Lung (tissue), 12 donors: ENCODE results near the gene MTSS2. TPM values are rescaled to one million over a fixed set of nuclear protein-coding genes. Genes with fewer than 3 reads are reported as not detected.

Experiments
- ATAC-seq: fragments of 200-7000 bp; cut with Tn5 transposase; one replicate; pipeline ENCODE4 v1.9.1; 2020; ENCODE audit warnings: moderate number of reproducible peaks; ENCODE audit not compliant: insufficient read depth, low FRiP score
- DNase-seq, 3 donors: peaks; one replicate each; pipeline ENCODE4 v3.0.0-alpha.2; 2013 to 2017
- H3K27ac ChIP-seq, 2 donors: one replicate each; pipeline ENCODE4 v1.5.1; 2013; ENCODE audit warnings: mild to moderate bottlenecking in 2 of 2, moderate library complexity in 2 of 2, control low read depth in 1 of 2, inconsistent platforms in 1 of 2, low read depth in 1 of 2, low read length in 1 of 2
- H3K27me3 ChIP-seq, 3 donors: one replicate each; pipeline ENCODE4 v1.5.1; 2013; ENCODE audit warnings: low read length in 2 of 3; ENCODE audit not compliant: control insufficient read depth in 3 of 3, insufficient read depth in 3 of 3
- H3K36me3 ChIP-seq, 4 donors: one replicate each; pipeline ENCODE4 v1.5.1; 2013; ENCODE audit warnings: low read length in 4 of 4, mild to moderate bottlenecking in 1 of 4, moderate library complexity in 1 of 4; ENCODE audit not compliant: control insufficient read depth in 4 of 4, insufficient read depth in 4 of 4
- H3K4me1 ChIP-seq, 5 donors: one replicate each; pipeline ENCODE4 v1.5.1; 2013; ENCODE audit warnings: low read length in 5 of 5, mild to moderate bottlenecking in 2 of 5, moderate library complexity in 1 of 5; ENCODE audit not compliant: control insufficient read depth in 5 of 5, insufficient read depth in 5 of 5
- H3K4me3 ChIP-seq: one replicate; pipeline ENCODE4 v1.5.1; 2013; ENCODE audit warnings: mild to moderate bottlenecking, control low read depth, moderate library complexity
- H3K9ac ChIP-seq, 2 donors: one replicate each; pipeline ENCODE4 v1.5.1; 2013; ENCODE audit warnings: low read length in 2 of 2, control low read depth in 1 of 2; ENCODE audit not compliant: insufficient read depth in 1 of 2
- H3K9me3 ChIP-seq, 4 donors: one replicate each; pipeline ENCODE4 v1.5.1; 2013; ENCODE audit warnings: low read length in 3 of 4, mild to moderate bottlenecking in 1 of 4, moderate library complexity in 1 of 4; ENCODE audit not compliant: control insufficient read depth in 4 of 4, insufficient read depth in 3 of 4
- WGBS, 2 donors: extraction: QIAGEN DNeasy Blood & Tissue Kit; methylation state at CpG; one replicate each; pipeline ENCODE4 v1.1.7; 2013; 5-methylcytosine and 5-hydroxymethylcytosine counted together
- polyA plus RNA-seq, 2 donors: library from polyadenylated mRNA; stranded (reverse); fragments of 200-250 nt; gene quantifications; one replicate each; pipeline ENCODE4 v1.2.1, GENCODE V29; 2013
- total RNA-seq, 2 donors: library from RNA; depleted of rRNA in 1 of 2; stranded (reverse); fragments of >200 nt in 1 of 2; gene quantifications; one replicate each; pipeline ENCODE4 v1.2.1, GENCODE V29; 2014 to 2021
- TF ChIP-seq, protein P1 (sequence below): IDR thresholded peaks from 2 replicates; pipeline ENCODE4 v1.5.1; 2012; ENCODE audit warnings: mild to moderate bottlenecking; ENCODE audit errors: control extremely low read depth, extremely low read depth
- donor health status: control.
- donor health status: control.
- donor health status: Bipolar disorder and iron deficiency.
- donor health status: healthy.
- donor health status: DM: yes; HTN: yes; CAD: no.

MTSS2 gene
- total and polyA plus RNA-seq, 4 donors = 40.6 to 91.3 (median 73.3) TPM

GRCh38 chr16:70703041-70703834 is 17.4 kb upstream of the MTSS2 start:
- ATAC-seq (no peak), DNase-seq (peak; percentile 78 to 85 (median 82))
- no peaks in the 10 kb centered on the region for H3K9me3 ChIP-seq
- H3K27me3 ChIP-seq = no peaks in the 10 kb centered on the region
- no peaks in the 10 kb centered on the region for H3K36me3 ChIP-seq
- H3K4me1 ChIP-seq = peaks cover 0 to 53% (median 24%) of the 10 kb centered on the region in 5 donors
- H3K9ac ChIP-seq = no peak overlapping the region
- TF ChIP-seq, protein P1, sequence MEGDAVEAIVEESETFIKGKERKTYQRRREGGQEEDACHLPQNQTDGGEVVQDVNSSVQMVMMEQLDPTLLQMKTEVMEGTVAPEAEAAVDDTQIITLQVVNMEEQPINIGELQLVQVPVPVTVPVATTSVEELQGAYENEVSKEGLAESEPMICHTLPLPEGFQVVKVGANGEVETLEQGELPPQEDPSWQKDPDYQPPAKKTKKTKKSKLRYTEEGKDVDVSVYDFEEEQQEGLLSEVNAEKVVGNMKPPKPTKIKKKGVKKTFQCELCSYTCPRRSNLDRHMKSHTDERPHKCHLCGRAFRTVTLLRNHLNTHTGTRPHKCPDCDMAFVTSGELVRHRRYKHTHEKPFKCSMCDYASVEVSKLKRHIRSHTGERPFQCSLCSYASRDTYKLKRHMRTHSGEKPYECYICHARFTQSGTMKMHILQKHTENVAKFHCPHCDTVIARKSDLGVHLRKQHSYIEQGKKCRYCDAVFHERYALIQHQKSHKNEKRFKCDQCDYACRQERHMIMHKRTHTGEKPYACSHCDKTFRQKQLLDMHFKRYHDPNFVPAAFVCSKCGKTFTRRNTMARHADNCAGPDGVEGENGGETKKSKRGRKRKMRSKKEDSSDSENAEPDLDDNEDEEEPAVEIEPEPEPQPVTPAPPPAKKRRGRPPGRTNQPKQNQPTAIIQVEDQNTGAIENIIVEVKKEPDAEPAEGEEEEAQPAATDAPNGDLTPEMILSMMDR = no peak
- no peak overlapping the region for H3K4me3 ChIP-seq
- 71 to 73% methylated on average over 16 of the region's 16 CpGs for WGBS, 2 donors
- peak overlapping the region; percentile 57 for H3K27ac ChIP-seq

DNA sequence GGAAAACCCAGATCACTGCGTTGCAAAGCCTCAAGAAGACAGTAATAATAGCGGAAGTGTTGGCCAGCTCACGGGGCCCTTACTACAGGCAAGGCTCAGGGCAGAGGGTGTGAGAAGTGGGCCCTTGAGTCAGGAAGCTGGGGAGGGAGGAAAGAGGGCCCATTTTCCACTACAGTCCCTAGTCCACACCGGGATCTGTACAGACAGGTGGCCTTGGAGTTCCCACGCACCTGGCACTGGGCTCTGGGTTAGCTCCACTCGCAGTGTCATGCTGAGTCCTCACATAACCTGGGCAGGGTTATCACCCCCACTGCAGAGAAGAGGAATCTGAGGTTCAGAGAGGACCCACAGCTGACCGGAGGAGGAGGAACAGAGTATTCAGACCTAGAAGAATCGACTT is 16.8 kb upstream of the MTSS2 start:
- Histone ChIP-seq H3K27ac (peak overlapping the region; percentile 49 to 57), H3K9ac (no peak overlapping the region), H3K4me1 (peaks cover 0 to 59% (median 25%) of the 10 kb centered on the region in 5 donors), H3K9me3 (no peaks in the 10 kb centered on the region), H3K36me3 (no peaks in the 10 kb centered on the region), H3K4me3 (no peak overlapping the region), H3K27me3 (no peaks in the 10 kb centered on the region)
- TF ChIP-seq, protein P1 = no peak
- DNase-seq (no peak), ATAC-seq (no peak)
- 64 to 70% methylated on average over 8 of the region's 8 CpGs for WGBS, 2 donors

GRCh38 chr16:70701998-70702397 is 16.1 kb upstream of the MTSS2 start:
- no peak overlapping the region for H3K27ac ChIP-seq
- WGBS, 2 donors = 85 to 94% methylated on average over 8 of the region's 8 CpGs
- H3K9ac ChIP-seq = no peak overlapping the region
- no peak for ATAC-seq
- no peak overlapping the region for H3K4me3 ChIP-seq
- TF ChIP-seq, protein P1 = no peak
- peaks cover under 1 to 60% (median 25%) of the 10 kb centered on the region in 5 donors for H3K4me1 ChIP-seq
- no peaks in the 10 kb centered on the region for H3K9me3 ChIP-seq
- H3K27me3 ChIP-seq = no peaks in the 10 kb centered on the region
- no peaks in the 10 kb centered on the region for H3K36me3 ChIP-seq
- no peak for DNase-seq

DNA sequence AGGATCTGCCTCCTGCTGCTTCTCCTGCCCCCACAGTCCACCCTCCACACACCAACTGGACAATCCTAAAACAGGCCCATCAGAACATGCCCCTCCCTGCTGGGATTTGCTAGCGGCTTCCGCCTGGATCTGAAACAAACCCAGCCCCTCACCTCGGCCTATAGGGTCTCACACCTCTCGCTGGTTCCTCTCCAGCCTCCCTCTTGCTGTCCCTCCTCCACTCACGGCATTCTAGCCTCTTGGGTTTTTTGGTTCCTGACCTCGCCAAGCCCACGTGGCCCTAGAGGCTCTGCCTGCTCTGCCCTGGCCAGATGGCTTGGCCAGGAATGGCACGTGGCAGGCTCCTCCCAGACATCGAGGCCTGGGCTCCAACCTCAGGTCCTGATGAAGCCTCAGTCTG is 15.7 kb upstream of the MTSS2 start:
- peak overlapping the region in 1 of 2 donors; percentile 34 for H3K27ac ChIP-seq
- no peaks in the 10 kb centered on the region for H3K9me3 ChIP-seq
- peaks cover 4 to 59% (median 28%) of the 10 kb centered on the region in 5 donors for H3K4me1 ChIP-seq
- H3K27me3 ChIP-seq = no peaks in the 10 kb centered on the region
- no peaks in the 10 kb centered on the region for H3K36me3 ChIP-seq
- ATAC-seq (no peak), DNase-seq (no peak)
- TF ChIP-seq, protein P1 = no peak
- 84 to 87% methylated on average over 9 of the region's 9 CpGs for WGBS, 2 donors
- no peak overlapping the region for H3K4me3 ChIP-seq
- H3K9ac ChIP-seq = no peak overlapping the region
